Measurements from ENCODE around the gene SPOCD1.
"Not testable (repeated sequence)": the region's sequence is repeated elsewhere in the genome, so short reads cannot be mapped to it uniquely, and the experiment has no call there.

The SPOCD1 gene

GRCh38 chr1:31822766-31823165, 6.9 kb upstream of the SPOCD1 start:
- H3K4me3 ChIP-seq (replicated peaks; ENCODE audit: insufficient read depth, low read length): no peak overlapping the region
- TF ChIP-seq POLR2AphosphoS5 (IDR thresholded peaks at IDR 0.05; ENCODE audit: low read depth) (no peak), GABPA (IDR thresholded peaks at IDR 0.05; ENCODE audit: low read depth) (no peak), SPI1 (IDR thresholded peaks at IDR 0.05; ENCODE audit: borderline replicate concordance, low read depth) (no peak)
- TF ChIP-seq, protein P1, sequence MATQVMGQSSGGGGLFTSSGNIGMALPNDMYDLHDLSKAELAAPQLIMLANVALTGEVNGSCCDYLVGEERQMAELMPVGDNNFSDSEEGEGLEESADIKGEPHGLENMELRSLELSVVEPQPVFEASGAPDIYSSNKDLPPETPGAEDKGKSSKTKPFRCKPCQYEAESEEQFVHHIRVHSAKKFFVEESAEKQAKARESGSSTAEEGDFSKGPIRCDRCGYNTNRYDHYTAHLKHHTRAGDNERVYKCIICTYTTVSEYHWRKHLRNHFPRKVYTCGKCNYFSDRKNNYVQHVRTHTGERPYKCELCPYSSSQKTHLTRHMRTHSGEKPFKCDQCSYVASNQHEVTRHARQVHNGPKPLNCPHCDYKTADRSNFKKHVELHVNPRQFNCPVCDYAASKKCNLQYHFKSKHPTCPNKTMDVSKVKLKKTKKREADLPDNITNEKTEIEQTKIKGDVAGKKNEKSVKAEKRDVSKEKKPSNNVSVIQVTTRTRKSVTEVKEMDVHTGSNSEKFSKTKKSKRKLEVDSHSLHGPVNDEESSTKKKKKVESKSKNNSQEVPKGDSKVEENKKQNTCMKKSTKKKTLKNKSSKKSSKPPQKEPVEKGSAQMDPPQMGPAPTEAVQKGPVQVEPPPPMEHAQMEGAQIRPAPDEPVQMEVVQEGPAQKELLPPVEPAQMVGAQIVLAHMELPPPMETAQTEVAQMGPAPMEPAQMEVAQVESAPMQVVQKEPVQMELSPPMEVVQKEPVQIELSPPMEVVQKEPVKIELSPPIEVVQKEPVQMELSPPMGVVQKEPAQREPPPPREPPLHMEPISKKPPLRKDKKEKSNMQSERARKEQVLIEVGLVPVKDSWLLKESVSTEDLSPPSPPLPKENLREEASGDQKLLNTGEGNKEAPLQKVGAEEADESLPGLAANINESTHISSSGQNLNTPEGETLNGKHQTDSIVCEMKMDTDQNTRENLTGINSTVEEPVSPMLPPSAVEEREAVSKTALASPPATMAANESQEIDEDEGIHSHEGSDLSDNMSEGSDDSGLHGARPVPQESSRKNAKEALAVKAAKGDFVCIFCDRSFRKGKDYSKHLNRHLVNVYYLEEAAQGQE (IDR thresholded peaks at IDR 0.05; ENCODE audit: insufficient replicate concordance, low read depth): no peak
- TF ChIP-seq, protein P2, sequence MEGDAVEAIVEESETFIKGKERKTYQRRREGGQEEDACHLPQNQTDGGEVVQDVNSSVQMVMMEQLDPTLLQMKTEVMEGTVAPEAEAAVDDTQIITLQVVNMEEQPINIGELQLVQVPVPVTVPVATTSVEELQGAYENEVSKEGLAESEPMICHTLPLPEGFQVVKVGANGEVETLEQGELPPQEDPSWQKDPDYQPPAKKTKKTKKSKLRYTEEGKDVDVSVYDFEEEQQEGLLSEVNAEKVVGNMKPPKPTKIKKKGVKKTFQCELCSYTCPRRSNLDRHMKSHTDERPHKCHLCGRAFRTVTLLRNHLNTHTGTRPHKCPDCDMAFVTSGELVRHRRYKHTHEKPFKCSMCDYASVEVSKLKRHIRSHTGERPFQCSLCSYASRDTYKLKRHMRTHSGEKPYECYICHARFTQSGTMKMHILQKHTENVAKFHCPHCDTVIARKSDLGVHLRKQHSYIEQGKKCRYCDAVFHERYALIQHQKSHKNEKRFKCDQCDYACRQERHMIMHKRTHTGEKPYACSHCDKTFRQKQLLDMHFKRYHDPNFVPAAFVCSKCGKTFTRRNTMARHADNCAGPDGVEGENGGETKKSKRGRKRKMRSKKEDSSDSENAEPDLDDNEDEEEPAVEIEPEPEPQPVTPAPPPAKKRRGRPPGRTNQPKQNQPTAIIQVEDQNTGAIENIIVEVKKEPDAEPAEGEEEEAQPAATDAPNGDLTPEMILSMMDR (IDR thresholded peaks at IDR 0.05; ENCODE audit: insufficient read depth, low read length): no peak

DNA sequence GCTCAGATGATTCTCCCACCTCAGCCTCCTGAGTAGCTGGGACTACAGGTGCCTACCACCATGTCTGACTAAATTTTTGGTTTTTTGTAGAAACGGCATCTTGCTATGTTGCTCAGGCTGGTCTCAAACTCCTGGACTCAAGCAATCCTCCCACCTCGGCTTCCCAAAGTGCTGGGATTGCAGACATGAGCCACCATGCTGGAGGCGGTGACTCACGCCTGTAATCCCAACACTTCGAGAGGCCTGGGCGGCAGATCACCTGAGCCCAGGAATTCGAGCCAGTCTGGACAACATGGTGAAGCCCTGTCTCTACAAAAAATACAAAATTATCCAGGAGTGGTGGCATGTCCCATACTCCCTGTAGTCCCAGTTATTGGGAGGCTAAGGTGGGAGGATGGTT, 4.4 kb upstream of the SPOCD1 start:
- DNase-seq (ENCODE audit: low read depth in 1 of 2, low spot score in 1 of 2); H3K27ac ChIP-seq (replicated peaks); H3K27me3 ChIP-seq (ENCODE audit: insufficient read depth, poor library complexity, severe bottlenecking); H3K4me3 ChIP-seq (replicated peaks; ENCODE audit: insufficient read depth, low read length): not testable (repeated sequence)

More at GRCh38 chr1:31822766-31823165, 6.9 kb upstream of the SPOCD1 start:
- H3K27me3 ChIP-seq (ENCODE audit: insufficient read depth, poor library complexity, severe bottlenecking): no peaks in the 10 kb centered on the region
- no peak for DNase-seq (ENCODE audit: low read depth in 1 of 2, low spot score in 1 of 2)
- H3K27ac ChIP-seq (replicated peaks): no peak overlapping the region

- no peak for DNase-seq (ENCODE audit: low read depth in 1 of 2, low spot score in 1 of 2)
- TF ChIP-seq, protein P1 (IDR thresholded peaks at IDR 0.05; ENCODE audit: insufficient replicate concordance, low read depth): no peak
- TF ChIP-seq SPI1 (IDR thresholded peaks at IDR 0.05; ENCODE audit: borderline replicate concordance, low read depth): no peak
- no peak for TF ChIP-seq POLR2AphosphoS5 (IDR thresholded peaks at IDR 0.05; ENCODE audit: low read depth)
- no peak for TF ChIP-seq GABPA (IDR thresholded peaks at IDR 0.05; ENCODE audit: low read depth)
- TF ChIP-seq, protein P2 (IDR thresholded peaks at IDR 0.05; ENCODE audit: insufficient read depth, low read length): no peak
Observed at GRCh38 chr1:31818206-31818605, 2.4 kb upstream of the SPOCD1 start.

GRCh38 chr1:31816947-31817346, 1.1 kb upstream of the SPOCD1 start:
- H3K27me3 ChIP-seq (ENCODE audit: insufficient read depth, poor library complexity, severe bottlenecking); H3K4me3 ChIP-seq (replicated peaks; ENCODE audit: insufficient read depth, low read length); H3K27ac ChIP-seq (replicated peaks); DNase-seq (ENCODE audit: low read depth in 1 of 2, low spot score in 1 of 2): not testable (repeated sequence)

More at GRCh38 chr1:31818206-31818605, 2.4 kb upstream of the SPOCD1 start:
- H3K27ac ChIP-seq (replicated peaks): 0 out of 2 replicates have a peak overlapping the region, but pooled peaks have one; percentile 17
- H3K27me3 ChIP-seq (ENCODE audit: insufficient read depth, poor library complexity, severe bottlenecking): no peaks in the 10 kb centered on the region
- H3K4me3 ChIP-seq (replicated peaks; ENCODE audit: insufficient read depth, low read length): no peak overlapping the region

DNA sequence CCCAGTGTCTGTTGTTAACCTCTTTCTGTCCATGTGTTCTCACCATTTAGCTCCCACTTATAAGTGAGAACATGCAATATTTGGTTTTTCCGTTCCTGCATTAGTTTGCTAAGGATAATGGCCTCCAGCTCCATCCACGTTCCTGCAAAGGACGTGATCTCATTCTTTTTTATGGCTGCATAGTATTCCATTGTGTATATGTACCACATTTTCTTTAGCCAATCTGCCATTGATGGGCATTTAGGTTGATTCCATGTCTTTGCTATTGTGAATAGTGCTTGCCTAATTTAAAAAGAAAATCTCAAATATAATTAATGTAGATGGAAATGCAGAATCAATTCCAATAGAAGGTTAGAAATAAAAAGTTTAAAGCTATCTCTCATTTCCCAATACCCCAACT, 679 bp upstream of the SPOCD1 start:
- not testable (repeated sequence) for DNase-seq (ENCODE audit: low read depth in 1 of 2, low spot score in 1 of 2); H3K27me3 ChIP-seq (ENCODE audit: insufficient read depth, poor library complexity, severe bottlenecking); H3K27ac ChIP-seq (replicated peaks); H3K4me3 ChIP-seq (replicated peaks; ENCODE audit: insufficient read depth, low read length)

All from HL-60 (cell line).